A673 (cell line): ENCODE measurements around the gene PPM1M. TPM values are rescaled to one million over a fixed set of nuclear protein-coding genes. Genes with fewer than 3 reads are reported as not detected.

Experiments used
- BruUV-seq: library from RNA; stranded (reverse); fragments of 400-500 nt; replicated peaks from 2 replicates; lab custom pipeline; 2021; lab: Mats Ljungman, UMichigan
- CTCF ChIA-PET: fragments of 300-600 bp; sonication (Branson Sonifier 250); formaldehyde crosslinking; loops from one replicate; lab custom pipeline; 2022; ENCODE audit warnings: antibody characterized with exemption; lab: Charles Lee
- POLR2A ChIA-PET: fragments of 300-600 bp; sonication (Branson Sonifier 250); formaldehyde crosslinking; loops from one replicate; lab custom pipeline; 2022; ENCODE audit warnings: antibody characterized with exemption; ENCODE audit not compliant: low non-redundant PET; lab: Charles Lee
- DNase-seq: peaks from one replicate; pipeline ENCODE4 v3.0.0-alpha.2; 2015; ENCODE audit warnings: low spot score
- H3K27ac ChIP-seq: fragments of 200-600 bp; sonication (generic); 2 replicates; pipeline ENCODE4 v1.5.1; 2016; ENCODE audit warnings: mixed run types, low read depth, mild to moderate bottlenecking, mixed read lengths, antibody characterized with exemption, low read length; ENCODE audit not compliant: poor library complexity, severe bottlenecking
- H3K27me3 ChIP-seq: fragments of 200-600 bp; sonication (generic); replicated peaks from 2 replicates; pipeline ENCODE4 v1.6.1; 2017; ENCODE audit warnings: mixed run types, low read depth, mild to moderate bottlenecking, mixed read lengths, antibody characterized with exemption, low read length; ENCODE audit not compliant: insufficient read depth, poor library complexity
- H3K36me3 ChIP-seq: fragments of 200-600 bp; sonication (generic); 2 replicates; pipeline ENCODE4 v1.6.1; 2016; ENCODE audit warnings: mixed run types, mild to moderate bottlenecking, mixed read lengths, antibody characterized with exemption, low read length; ENCODE audit not compliant: insufficient read depth, poor library complexity, severe bottlenecking
- H3K4me1 ChIP-seq: fragments of 200-600 bp; sonication (generic); 2 replicates; pipeline ENCODE4 v1.6.1; 2017; ENCODE audit warnings: mixed run types, mild to moderate bottlenecking, mixed read lengths, antibody characterized with exemption, low read length; ENCODE audit not compliant: insufficient read depth, poor library complexity, severe bottlenecking
- H3K4me3 ChIP-seq: fragments of 200-600 bp; sonication (generic); 2 replicates; pipeline ENCODE4 v1.5.1; 2016; ENCODE audit warnings: low read depth, mixed run types, mild to moderate bottlenecking, mixed read lengths, low read length; ENCODE audit not compliant: poor library complexity, severe bottlenecking
- H3K9me3 ChIP-seq: fragments of 200-600 bp; sonication (generic); 2 replicates; pipeline ENCODE4 v1.6.1; 2016; ENCODE audit warnings: mixed run types, low read depth, mild to moderate bottlenecking, mixed read lengths, antibody characterized with exemption, low read length; ENCODE audit not compliant: poor library complexity, severe bottlenecking
- EZH2 ChIP-seq: fragments of 200-600 bp; sonication (generic); IDR thresholded peaks from 2 replicates; pipeline ENCODE4 v1.6.1; 2017; ENCODE audit warnings: borderline replicate concordance, low read depth, mild to moderate bottlenecking, mixed read lengths, antibody characterized with exemption, low read length; ENCODE audit not compliant: poor library complexity, severe bottlenecking
- intact Hi-C: fragments of 100-400 bp; cut with micrococcal nuclease; formaldehyde crosslinking; loops from one replicate; pipeline ENCODE4 v1.10.0; 2022; ENCODE audit not compliant: unreplicated experiment
- total RNA-seq: library from RNA; stranded (reverse); gene quantifications from 2 replicates; pipeline ENCODE4 v1.2.3, GENCODE V29; 2021
- TF ChIP-seq, protein P1 (sequence below): fragments of 300-800, 200-600 bp; sonication (generic); conservative IDR thresholded peaks from 2 replicates; pipeline ENCODE4 v1.5.1; 2017; ENCODE audit warnings: low read depth, mild to moderate bottlenecking, antibody characterized with exemption, low read length, moderate library complexity, mixed read lengths

PPM1M gene
- total RNA-seq, 1 experiment from 2014 or later = 3.6 TPM

DNA sequence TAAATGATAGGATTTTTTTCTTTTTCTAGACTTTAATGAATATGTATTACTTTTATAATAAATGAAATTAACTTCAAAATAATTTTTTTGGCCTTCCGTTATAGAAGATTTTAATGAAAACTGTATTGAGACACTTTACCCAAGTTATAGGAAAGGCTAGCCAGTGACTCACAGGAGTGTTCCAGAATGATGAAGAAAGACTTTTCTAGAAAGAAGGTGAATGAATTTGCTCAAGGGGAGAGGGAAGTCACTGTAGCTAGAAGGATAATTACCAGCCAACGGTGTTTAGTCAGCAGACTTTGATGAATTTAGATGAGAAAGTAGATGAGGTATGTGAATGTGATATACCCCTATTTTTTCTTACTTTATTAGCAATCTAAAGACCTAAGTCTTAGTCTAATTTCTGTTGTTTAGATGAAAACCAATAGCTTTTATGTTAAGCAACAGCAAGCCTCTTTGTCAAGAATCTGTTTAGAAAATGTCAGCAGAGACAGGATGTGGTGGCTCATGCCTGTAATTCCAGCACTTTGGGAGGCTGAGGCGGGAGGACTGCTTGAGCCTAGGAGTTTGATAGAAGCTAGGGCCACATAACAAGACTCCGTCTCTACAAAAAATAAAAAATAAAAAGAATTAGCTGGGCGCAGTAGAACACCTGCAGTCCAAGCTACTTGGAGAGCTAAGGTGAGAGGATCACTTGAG is 44.4 kb upstream of the PPM1M start:
- no peak for DNase-seq
- TF ChIP-seq EZH2 = no peak
- TF ChIP-seq, protein P1, sequence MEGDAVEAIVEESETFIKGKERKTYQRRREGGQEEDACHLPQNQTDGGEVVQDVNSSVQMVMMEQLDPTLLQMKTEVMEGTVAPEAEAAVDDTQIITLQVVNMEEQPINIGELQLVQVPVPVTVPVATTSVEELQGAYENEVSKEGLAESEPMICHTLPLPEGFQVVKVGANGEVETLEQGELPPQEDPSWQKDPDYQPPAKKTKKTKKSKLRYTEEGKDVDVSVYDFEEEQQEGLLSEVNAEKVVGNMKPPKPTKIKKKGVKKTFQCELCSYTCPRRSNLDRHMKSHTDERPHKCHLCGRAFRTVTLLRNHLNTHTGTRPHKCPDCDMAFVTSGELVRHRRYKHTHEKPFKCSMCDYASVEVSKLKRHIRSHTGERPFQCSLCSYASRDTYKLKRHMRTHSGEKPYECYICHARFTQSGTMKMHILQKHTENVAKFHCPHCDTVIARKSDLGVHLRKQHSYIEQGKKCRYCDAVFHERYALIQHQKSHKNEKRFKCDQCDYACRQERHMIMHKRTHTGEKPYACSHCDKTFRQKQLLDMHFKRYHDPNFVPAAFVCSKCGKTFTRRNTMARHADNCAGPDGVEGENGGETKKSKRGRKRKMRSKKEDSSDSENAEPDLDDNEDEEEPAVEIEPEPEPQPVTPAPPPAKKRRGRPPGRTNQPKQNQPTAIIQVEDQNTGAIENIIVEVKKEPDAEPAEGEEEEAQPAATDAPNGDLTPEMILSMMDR = no peak
- ChIA-PET CTCF (no interaction called here), POLR2A (no interaction called here)
- Histone ChIP-seq H3K36me3 (peaks cover 26% of the 10 kb centered on the region), H3K27ac (no peak overlapping the region), H3K4me1 (no peaks in the 10 kb centered on the region), H3K27me3 (no peaks in the 10 kb centered on the region), H3K4me3 (no peak overlapping the region), H3K9me3 (no peaks in the 10 kb centered on the region)
- intact Hi-C loops = no loop called here
- BruUV-seq = no TSS peak

DNA sequence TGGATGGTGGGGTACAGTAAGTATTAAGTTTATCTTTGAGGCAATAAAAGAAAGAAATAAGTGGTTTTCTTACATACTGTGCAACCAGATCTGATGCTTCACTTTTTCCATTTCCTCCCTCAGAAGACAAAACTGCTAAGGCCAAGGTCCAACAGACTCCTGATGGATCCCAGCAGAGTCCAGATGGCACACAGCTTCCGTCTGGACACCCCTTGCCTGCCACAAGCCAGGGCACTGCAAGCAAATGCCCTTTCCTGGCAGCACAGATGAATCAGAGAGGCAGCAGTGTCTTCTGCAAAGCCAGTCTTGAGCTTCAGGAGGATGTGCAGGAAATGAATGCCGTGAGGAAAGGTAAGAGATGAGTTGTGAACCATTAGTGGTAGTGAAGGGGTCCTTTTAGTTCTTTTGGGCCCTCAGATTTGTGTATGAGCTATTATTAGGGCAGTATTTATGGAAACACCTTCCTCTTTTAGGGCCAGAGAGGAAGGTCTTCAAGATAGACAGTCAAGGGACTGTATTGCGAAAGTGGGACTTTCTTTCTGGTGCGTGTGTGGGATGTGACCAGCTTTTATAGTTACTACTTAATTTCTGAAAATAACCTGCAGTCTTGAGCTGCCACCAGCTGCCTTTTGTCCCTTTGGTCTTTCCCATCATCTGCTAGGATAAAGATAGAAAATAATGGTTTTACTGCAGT is 43.0 kb upstream of the PPM1M start:
- Histone ChIP-seq H3K36me3 (peaks cover 35% of the 10 kb centered on the region), H3K27me3 (no peaks in the 10 kb centered on the region), H3K4me3 (no peak overlapping the region), H3K9me3 (no peaks in the 10 kb centered on the region), H3K4me1 (no peaks in the 10 kb centered on the region), H3K27ac (no peak overlapping the region)
- TF ChIP-seq, protein P1 = no peak
- TF ChIP-seq EZH2 = no peak
- no peak for DNase-seq
- ChIA-PET CTCF (no interaction called here), POLR2A (interaction anchor here (0.5 to 0.6 kb wide), 3 partner anchors 8 to 831 kb away, joined by 3 to 5 read pairs (median 3); no protein-coding TSS in a partner anchor)
- intact Hi-C loops = no loop called here
- no TSS peak for BruUV-seq

DNA sequence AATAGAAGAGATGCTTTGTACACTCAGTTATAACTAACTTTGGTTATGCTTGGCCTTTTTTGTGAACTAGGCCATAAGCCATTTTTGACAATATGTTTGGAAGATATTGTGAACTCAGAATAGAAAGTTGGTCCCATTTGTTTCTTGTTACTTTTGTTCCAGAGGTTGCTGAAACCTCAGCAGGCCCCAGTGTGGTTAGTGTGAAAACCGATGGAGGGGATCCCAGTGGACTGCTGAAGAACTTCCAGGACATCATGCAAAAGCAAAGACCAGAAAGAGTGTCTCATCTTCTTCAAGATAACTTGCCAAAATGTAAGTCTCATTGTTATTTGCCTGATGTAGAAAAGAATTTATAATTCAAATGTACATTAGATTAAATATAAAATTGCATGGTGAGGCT is 41.9 kb upstream of the PPM1M start:
- H3K27me3 ChIP-seq = no peaks in the 10 kb centered on the region
- no peak overlapping the region for H3K4me3 ChIP-seq
- DNase-seq = no peak
- intact Hi-C loops = no loop called here
- no peaks in the 10 kb centered on the region for H3K9me3 ChIP-seq
- BruUV-seq = no TSS peak
- TF ChIP-seq EZH2 = no peak
- TF ChIP-seq, protein P1 = no peak
- H3K27ac ChIP-seq = no peak overlapping the region
- H3K4me1 ChIP-seq = no peaks in the 10 kb centered on the region
- ChIA-PET POLR2A (no interaction called here), CTCF (no interaction called here)
- H3K36me3 ChIP-seq = peaks cover 45% of the 10 kb centered on the region
